NCI-H446 treated with DMSO at 0.1 percent for 48 hours (cell line): ENCODE results near the gene MPRIP.
"Not testable (repeated sequence)": the region's sequence is repeated elsewhere in the genome, so short reads cannot be mapped to it uniquely, and the experiment has no call there.

Experiments
- DNase-seq: peaks from one replicate; lab custom pipeline; 2025; lab: John Stamatoyannopoulos, UW

The MPRIP gene

DNA sequence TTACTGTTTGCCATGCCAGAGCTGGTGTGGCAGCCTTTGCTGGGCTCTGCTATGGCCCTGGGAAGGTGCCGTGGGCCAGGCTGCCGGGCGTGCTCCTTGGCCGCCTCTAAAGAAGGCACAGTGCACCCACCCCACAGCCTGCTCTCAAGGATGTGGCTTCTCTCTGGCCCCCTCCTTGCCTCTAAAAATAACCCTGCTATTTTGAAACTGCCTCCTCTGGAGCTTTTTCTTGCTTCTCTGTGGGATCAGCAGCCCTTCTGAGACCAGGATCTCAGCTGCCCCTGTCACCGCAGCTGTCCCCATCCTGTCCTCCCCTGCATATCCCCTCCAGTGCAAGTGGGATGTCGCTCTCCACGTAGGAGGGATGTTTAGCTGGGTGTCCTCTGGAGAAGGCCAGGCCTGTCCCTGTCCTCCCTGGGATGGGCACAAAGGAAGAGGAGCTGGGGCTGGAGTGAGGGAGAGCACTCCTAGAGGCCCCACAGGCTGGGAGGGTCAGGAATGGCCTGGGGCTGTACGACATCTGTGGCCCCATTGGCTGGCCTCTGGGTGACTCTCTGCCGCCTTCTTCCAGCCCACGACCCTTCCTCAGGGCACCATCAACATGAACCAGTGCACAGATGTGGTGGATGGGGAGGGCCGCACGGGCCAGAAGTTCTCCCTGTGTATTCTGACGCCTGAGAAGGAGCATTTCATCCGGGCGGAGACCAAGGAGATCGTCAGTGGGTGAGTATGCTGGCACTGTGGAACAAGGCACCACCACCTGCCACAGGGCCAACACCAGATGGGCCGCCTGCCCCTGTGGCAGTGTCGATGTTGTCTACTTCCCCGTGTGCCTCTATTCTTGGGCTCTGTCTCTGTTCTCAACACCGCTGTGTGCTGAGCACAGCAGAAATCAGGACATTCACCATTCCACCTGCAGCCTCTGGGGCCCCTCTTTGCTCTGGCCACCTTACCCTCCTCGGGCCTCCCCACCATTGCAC, 84.2 kb downstream of the MPRIP start:
- no peak for DNase-seq

DNA sequence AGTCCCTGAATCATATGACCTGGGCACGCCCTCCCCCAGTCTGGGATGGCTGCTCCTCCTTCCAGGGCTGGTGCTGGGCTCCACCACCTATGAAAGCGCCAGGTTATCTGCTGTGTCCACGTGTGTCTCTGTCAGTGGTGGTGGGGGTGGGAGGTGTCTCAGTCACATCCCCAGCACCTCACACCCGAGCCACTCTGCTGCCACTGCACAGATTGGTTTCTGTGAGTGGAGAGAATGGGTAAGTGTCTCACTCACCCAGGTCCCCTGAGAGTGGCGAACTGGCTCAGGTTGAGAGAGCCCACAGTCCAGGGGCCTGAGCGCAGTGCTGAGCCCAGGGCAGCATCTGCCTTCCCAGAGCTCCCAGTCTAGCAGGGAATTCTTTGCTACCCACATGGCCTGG, 84.9 kb downstream of the MPRIP start:
- no peak for DNase-seq

DNA sequence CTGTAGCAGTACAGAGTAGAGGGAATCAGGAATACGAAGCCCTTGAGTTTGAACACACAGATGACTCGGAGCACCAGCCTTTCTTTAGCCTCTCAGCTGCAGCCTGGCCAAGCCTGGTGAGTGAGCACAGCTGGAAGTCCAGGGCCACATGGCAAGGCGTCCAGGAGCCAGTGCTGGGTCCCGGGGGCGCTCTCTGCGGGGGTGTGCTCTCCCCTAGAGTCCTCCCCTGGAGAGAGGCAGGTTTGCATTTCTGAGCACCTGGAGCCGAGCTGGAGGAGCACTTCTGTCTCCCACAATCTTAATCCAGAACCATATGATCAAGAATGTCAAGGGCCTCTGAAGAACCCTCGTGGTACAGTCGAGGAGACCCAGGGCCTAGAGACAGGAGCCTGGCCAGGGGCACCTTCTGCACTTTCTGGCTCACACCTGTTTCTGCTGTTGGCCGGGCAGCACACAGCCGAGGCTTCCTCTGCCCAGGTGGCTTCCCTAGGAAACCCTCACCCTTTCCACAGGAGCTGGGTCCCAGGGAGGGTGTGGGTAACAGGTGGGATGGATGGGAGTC, 85.6 kb downstream of the MPRIP start:
- no peak for DNase-seq

GRCh38 chr17:17128476-17129075, 86.3 kb downstream of the MPRIP start:
- DNase-seq, result no peak

DNA sequence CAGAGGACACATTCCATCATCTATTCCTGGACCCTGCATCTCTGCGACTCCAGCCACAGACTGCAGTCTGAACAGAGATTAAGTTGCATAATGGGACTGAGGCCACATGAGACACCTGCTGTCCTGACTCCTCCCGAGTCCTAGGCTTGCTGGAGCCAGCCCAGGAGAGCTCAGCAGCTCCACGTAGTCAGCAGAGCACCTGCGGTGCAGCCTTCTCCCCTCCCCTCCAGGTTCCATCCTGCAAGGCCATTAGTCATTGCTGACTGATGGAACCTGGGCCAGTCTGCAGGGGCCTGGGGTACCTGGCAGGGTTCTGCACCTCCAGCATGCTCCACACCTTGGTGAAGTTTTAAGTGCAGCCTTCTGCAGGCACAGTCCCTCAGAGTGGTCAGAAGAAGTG, 87.2 kb downstream of the MPRIP start:
- DNase-seq, result no peak

DNA sequence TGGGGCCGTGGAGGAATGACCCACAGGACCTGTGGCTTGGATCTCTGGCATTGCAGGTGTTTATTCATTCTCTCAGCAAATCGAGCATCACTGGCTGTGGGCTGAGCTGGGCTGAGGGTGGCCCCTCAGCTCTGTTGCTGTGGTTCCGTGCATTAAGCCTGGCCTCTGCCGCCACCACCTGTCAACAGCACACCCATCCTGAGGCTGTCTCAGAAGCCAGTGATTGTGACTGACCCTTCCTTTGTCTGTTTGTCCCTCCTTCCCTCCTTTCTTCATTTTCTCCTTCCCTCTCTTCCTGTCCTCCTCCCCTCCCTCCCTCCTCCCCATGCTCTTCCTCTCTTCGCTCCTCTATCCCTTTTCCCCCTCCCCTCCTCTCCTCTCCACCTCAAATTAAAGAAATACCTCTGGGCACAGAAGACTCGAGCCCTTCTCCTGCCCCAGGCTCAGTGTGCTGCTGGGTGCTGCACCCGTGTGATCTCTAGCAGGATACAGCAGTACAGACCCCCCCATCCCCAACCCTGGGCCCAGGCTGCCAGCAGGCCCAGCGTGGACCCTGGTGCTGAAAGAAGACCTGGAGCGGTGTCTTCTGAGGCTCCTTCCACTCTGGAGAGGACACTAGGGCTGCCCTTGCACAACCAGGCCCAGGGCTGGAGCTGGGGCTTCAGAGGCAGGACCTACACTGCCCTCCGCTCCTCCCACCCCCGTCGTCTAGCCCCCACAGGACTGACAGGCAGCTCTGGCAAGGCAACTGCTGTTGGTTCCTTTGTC, 88.0 kb downstream of the MPRIP start:
- no peak for DNase-seq

DNA sequence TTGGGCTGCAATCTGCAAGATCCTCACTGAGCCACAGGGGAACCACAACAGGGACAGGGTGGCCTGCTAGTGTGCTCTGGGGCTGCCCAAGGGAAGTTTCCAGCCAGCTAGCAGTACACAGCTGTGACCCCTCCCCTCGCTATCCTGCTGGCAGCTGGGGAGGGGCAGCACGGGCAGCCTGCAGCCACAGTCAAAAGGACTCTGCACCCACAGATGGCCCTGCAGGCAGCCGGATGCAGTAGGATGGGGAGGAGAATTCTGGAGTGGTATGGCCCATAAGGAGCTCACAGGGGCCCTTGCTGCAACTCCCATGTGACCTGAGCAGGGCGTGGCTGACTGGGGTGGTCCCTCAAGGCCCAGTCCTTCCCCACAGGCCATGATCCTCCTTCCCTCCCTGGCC, 89.6 kb downstream of the MPRIP start:
- DNase-seq, result no peak

DNA sequence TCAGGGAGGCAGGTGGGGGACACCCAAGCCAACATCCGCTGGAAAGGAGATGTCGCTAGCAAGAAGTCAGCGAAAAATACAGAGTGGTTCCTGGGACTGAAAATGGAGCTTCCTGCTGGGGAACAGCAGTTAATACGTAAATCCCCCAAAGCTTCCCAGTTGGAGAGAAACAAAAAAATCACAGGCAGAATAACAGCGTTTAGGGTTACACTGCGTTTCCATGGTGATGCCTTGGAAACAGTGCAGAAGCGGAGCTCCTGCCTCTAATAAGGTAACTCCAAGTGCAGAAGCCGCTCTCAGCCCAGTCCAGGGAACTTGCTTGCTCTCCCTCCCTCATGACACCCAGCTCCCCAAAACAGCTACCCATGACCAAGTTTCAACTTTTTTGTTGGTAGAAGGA, 90.5 kb downstream of the MPRIP start:
- DNase-seq, result no peak

GRCh38 chr17:17134051-17134956, 92.0 kb downstream of the MPRIP start:
- DNase-seq, result no peak

DNA sequence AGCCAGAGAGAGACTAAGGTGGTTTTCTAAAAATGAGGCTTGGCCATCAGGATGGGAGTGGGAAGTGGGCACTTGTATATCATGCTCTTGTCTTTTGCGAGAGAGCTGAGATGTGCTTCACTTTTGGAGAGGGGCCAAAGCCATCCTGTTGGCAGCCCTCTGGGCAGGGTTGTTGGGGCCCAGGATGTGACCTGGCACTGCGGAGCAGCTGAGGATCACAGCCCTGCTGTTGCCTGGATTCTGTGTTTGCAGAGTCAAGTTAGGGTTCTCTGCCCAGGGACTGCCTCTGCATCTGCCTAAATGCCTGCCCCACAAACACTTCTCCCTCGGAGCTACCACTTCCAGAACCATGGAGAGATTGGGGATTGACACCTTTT, 92.7 kb downstream of the MPRIP start:
- DNase-seq, result peak; percentile 43

- DNase-seq, result not testable (repeated sequence)
Measured at GRCh38 chr17:17136221-17136620, 94.0 kb downstream of the MPRIP start.

- DNase-seq, result no peak
Measured at GRCh38 chr17:17137731-17138585, 95.7 kb downstream of the MPRIP start.

DNA sequence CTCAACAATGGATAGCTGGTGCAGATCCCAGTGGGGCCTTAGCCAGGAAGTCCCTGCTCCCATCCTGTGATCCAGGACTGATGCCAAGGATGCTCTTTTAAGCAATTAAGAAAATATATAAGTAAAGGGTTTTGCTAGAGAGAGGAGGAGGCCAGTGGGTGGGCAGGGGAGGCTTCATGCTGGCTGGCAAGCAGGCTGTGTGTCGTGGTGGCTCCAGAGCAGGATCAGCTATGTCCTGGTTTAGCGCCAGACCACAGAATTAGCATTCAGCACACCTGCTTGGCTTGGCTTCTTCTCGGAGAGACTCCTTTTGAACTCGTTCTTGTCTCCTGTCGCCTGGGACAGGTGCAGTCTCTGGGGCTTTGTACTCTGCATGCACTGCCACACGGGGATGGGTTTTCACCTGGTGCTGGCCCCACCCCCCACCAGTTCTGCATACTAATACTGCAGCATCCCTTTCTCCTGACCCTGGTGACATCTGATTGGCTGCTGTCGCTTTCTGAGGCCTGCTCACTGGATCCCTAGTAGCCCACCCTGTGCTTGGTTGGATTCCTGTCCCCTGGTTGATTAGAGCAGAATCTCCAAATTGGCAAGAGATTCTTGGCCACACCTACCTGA, 97.8 kb downstream of the MPRIP start:
- no peak for DNase-seq

GRCh38 chr17:17140590-17140980, 98.3 kb downstream of the MPRIP start:
- DNase-seq, result no peak

GRCh38 chr17:17141279-17141678, 99.0 kb downstream of the MPRIP start:
- no peak for DNase-seq

DNA sequence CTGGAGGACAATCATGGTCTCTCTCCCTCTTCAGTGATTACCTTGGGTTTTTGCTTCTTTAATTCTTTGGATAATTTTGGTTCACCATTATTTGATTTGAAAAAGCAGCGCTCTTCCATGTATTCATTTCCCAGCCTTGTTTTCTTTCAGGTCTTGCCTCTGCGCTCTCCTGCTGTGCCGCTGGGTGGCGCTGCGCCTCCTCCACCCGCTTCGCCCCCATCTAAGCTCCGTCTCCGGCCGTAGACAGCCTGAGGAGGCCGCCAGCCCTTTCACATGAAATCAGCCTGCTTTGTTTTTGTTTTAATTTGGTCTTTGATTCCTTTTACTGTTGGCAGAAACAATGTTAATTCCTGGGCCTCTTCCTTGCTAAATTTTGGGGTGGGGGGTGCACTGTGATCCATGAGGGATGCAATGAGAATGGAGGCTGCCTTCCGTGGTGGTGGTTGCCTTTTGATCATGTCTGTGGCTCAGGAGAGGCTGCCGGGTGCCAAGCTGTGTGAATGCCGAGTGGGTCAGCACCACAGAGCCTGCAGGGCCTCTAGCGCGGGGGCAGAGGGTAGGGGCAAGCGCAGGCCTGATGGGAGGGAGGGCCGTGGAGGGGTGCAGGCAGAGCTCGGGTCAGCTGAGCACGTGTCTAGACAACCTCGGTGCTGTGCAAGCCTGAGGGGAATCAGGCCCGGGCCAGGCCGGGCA, 99.7 kb downstream of the MPRIP start:
- no peak for DNase-seq

GRCh38 chr17:17142556-17142955, 100.3 kb downstream of the MPRIP start:
- DNase-seq, result no peak

- no peak for DNase-seq
Measured at GRCh38 chr17:17143501-17143900, 101.2 kb downstream of the MPRIP start.

DNA sequence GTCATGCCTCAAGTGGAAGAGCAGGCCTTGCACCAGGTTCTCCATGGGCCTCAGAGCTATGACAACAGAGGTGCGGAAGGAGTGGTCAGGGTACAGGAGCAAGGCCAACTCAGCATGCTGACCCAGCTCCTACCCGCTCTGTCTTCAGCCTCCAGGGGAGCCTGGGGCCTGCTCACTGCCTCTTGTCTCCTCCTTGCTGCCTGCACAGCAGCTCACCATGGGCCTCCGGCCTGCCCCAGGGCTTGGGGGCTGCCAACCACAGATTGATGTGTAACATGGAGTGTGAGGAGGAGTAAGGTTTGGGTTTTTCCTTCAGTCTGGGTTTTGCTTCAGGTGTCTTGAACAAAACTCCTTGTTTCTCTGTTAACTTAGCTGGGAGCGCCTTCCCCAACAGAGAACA, 101.8 kb downstream of the MPRIP start:
- no peak for DNase-seq
